GM19023 (cell line): ENCODE data around the gene LYL1.

ENCODE experiments used
- ATAC-seq: cut with Tn5 transposase; IDR thresholded peaks from one replicate; pipeline ENCODE4 v1.9.1; 2021; ENCODE audit warnings: mild to moderate bottlenecking, moderate library complexity; ENCODE audit not compliant: unreplicated experiment

Gene LYL1

DNA sequence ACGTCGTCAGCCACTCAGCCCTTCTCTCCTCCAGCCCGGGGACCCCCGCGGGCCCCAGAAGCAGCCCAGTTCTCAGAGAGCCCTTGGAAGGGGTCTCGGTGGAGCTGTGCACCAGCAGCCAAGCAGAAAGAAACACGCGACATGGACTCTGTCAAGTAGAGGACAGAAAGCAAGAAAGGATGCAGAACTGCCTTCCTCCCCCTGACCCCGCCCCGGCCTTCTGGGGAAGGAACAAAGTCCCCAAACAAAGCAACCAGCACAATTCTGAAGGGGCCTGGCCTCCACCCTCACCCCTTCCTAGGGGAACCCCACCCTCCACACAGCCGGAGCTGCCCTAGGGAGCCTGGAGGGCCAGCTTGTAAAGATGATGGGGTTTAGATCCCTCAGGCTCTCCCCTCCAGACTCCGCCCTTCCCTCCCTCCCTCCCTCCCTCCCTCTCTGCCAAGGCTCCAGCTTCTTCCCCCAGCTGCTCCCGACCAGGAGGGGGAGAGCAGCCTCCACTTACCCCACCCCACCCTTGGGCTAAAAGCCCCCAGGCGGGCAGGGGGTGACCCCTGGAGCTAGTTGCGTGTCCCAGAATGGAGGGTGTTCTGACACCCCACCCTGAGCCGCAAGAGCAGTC lies 7.8 kb downstream of the LYL1 start:
- no peak for ATAC-seq

DNA sequence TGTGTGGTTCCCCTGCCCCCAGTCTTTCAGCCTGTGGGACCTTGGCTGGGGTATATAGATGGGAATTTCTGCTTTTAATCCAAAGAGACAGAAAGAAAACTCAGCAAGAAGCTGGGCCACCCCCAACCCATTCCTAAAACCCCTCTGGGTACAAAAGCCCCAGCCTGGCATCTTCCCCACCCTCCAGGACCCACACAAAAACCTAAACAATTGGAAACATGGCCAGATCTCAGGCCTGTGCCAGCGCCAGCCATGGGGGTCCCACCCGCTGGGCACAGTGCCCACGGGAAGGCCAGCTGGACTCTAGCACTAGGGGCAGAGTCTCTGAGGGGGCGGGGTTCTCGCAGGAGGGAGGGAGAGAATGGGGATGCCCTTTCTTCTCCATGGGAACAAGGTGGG lies 8.6 kb downstream of the LYL1 start:
- ATAC-seq = no peak

DNA sequence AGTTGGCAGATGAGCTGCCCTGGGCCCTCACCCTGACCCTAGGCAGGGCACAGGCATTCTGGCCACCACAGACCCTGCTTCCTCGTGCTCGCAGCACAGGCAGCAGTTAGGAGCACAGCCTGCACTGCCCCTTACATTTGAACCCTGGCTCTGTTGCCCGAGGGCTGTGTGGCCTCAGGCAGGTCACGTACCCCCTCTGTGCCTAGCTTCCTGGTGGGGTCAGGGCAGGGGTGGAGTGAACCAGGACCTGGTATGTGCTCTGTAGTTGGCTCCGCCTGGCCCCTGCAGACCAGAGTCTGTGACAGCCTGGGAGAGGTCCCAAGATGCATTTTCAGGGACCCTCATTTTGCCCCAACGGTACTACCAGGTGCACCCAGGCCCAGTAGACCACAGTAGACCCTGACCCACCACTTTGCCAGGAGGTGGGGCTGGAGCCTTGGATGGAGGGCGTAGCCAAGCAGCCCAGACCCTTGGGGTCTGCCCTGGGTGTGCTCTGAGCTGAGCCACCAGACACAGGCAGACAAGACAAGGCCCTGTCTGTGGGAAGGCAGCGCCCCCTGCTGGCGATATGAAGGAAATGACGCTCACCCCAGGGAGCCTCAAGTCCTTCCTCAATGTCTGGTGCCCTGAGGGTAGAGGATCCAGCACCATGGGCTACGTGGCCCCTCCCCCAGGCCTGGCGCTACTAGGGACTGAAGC lies 9.1 kb downstream of the LYL1 start:
- ATAC-seq = no peak

DNA sequence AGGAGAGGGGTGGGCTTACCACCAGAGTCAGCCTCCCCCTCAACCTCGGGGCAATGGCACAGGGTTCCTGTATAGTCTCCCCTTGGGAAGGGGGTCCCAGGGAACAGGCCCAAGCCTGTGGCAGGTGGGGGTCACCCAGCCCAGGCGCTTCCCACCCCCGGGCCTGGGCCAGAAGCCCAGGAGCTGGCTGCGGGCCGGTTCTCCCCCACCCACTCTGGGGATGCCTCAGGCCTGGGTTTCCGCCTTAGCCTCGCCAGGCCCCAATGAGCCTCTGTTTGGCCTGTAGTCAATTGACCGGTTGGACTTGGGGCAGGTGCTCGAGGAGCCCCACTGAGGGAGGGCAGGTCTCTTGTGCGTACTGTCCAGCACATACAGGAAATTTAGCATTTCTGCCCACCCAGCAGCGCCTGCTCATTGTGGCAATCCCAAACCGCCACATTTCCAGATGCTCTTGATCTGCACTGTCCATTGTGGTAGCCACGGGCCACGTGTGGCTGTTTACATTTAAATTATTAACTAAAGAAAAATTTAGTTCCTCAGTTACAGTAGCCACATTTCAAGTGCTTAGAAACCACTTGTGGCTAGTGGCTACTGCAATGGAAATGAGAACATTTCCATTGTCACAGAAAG lies 9.9 kb downstream of the LYL1 start:
- ATAC-seq = no peak

DNA sequence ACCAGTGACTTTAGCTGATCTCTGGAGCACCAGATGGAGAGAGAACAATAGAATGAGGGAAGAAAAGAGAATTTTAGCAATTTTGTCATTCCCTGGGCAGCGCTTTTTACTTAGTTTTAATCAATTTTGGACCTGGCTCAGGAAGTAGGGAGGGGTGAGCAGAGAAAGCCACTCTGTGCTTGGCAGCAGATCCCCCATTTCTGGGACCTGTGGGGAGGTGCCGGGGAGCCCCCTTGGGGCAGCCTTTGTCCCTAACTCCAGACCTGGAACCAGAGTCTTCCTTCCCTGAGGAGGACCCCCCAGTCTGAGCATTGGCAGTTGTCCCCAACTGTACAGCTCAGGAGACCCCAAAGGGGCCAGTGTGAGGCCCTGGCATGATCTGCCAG lies 10.5 kb downstream of the LYL1 start:
- ATAC-seq = no peak

DNA sequence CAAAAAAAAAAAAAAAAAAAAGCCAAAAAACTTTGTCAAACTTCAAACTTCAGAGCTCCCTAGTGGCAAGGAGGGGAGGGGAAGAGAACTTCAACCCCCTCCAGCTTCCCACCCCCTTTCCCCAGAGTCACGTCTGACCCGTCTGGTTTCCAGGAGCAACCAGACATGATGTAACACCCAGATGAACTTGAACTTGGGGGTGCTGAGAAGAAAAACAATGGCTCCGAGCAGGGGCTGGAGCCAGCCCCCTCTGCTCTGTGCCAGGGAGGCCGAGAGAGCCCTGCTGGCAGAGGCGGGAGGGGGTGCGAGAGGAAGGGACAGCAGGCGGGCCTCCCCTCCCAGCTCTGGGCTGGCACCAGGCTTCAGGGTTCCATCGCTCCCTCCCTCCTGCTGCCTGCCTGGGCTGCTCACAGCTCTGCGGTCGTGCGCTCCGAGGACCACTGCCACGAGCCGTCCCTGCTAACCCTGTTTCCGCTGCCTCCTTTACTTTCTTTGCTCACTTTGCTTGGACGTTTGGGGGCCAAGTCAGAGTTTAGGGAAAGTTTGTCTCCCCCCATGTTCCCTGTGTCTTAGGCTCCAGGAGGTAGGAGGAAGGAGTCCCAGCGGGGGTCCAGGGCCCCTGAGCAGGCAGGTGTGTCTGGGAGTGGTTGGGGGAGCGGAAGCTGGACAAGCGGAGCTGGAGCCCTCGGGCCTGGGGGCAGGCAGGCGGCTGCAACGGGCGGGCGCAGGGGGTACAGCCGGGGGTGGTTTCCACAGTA lies 11.1 kb downstream of the LYL1 start:
- ATAC-seq = no peak

DNA sequence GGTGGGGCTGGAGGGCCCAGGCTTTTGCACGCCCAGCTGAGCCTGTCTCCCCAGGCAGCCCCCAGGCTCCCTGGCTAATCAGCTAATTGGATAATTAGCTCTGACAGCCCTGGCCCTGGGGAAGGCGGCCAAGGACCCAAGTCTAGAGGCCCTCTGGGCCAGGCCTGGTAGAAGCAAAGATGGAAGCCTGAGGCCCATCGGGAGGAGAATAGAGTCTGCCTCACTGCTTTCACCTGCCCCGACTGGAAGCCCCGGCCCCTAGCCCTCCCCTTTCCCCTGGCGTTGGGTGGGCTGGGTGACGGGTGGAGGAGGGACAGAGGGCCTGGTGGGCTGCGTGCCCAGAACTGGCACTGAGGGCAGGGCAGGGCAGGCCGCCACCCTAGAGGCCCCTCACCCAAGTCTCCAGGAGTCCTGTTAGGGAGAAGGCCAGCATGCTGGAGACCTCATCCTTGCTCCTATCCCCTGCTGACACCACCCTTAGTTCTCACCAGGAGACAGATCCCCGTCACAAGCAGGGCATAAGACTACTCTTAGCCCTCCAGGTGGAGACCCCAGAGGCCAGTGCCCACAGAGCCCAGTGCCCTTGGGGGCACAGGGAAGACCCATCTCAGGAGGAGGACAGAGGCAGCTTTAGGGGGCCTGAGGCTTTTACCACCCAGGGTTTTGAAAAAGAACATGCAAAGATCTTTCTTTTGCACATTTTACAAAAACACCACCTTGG lies 12.0 kb downstream of the LYL1 start:
- no peak for ATAC-seq

DNA sequence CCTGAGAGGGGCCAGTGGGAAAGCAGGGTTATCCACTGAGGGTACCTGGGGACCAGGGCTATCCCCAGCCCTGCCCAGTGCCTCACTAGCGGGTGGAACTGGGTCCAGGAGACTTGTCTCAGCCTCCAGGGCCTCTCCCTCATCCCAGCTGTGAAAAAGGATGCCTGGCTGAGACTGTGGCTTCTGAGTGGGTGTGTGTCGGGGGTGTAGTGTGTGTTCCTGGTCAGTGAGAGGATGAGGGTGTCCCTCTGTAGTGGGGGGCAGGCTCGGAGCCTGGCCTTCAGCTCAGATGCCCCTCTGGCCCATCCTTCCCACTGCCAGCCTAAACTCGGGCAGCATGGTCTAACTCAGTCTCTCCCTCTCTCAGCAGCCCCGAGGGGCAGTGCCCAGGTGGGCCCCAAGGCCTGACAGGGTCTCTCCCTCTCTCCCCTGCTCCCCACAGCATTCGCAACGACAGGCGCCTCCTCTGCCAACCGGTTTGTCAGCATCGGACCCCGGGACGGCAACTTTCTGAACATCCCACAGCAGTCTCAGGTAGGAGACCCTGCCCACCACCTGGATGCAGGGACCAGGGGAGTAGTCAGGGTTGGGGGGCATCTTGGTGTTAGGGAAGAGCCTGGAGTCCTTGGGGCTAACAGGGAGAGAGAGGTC lies 12.7 kb downstream of the LYL1 start:
- no peak for ATAC-seq

DNA sequence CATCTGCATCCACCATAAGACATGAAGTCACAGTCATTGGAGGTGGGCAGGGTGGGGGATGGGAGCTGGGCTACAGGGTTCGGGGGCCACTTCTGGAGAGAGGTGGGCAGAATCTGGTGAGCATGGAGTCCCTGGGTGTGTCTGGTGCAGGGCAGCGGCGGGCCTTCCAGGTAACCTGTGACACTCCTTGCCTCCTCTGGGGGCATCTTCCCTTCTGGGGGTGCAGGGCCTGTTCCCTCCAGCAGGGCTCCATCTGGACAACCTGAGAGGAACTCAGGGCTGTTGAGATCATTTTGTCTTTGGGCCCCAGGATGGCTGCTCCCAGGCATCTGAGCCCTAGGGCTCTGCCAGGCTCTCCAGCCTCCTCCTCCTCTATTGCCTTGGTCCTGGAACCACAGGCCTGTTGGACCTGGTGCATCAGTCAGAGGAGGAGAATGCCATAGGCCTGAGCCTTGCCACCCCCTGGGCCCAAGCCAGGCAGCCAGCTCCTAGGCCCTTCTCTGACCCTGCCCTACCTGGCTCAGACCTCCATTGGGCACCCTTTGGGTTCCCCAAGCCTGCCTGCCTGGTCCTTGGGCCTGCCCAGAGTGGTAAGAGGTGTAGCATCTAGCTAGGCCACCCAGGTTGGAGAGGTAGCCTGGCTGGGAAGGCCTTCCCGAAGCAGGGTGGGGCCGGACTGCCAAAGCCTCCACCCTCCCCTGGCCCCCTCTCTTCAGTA lies 13.4 kb downstream of the LYL1 start:
- ATAC-seq = no peak

DNA sequence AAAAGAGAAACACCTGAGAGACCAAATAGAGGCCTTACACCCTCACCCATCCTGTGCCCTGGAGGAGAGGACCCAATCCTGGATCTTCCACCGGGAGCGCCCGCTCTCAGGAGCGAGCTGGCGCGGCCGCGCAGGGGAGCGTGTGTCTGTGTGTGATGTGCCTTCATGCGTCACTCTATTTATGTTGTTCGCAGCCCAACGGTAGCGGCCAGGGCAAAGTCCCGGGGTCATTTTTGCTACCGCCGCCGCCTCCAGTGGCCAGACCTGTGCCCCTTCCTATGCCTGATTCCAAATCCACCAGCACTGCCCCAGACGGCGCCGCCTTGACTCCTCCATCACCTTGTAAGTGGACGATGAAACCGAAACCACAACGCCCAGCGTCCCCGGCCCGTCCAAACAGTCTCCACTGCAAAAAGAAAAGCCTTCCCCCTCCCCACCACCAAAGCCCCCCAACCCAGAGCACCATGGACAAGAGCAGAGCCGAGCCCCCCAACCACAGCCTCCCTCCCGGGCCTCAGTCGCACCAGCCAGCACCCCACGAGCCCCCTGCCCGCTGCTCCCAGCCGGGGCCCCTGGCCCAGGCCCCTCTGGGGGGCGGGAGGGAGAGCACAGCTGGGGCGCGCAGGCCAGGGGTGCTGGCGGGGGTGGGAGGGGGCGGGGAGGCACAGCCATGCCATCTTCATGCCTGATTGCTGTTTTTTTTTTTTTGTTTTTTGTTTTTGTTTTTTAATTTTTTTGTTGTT lies 14.7 kb downstream of the LYL1 start:
- no peak for ATAC-seq

DNA sequence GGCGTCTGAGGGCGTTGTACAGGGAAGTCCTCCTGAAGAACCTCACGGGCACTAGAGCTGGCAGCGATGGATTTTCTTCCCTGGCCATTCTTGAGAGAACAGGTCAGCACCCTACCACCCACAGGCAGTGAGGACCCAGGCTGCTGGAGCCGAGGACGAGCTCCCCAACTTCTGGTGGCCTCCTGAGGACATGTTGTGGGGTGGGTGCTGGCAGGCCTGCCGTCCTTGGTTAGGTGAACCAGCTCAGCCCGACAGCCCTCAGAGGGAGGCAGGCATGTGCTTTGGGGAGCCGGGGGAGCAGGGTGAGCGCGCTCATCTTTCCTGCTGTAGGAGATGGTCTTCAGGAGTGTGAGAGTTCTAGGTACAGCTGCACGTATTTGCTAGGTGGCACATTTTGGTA lies 15.4 kb downstream of the LYL1 start:
- no peak for ATAC-seq

DNA sequence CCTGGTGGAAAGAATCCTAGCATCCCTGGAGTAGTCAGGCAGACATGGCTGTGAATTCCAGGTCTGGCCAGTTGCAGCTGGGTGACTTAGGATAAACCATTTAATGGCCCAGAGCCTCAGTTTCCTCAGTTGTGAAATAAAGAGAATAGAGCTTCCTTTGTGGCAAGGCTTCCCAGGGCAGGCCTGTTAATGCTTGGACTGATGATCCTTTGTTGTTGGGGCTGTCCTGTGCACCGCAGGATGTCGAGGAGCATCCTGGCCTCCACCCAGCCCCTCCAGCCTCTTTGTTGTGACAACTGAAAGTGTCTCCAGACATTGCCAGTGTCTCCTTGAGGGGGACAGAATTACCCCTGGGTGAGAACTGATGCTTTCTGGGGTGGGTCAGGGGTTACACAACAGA lies 16.3 kb downstream of the LYL1 start:
- no peak for ATAC-seq

DNA sequence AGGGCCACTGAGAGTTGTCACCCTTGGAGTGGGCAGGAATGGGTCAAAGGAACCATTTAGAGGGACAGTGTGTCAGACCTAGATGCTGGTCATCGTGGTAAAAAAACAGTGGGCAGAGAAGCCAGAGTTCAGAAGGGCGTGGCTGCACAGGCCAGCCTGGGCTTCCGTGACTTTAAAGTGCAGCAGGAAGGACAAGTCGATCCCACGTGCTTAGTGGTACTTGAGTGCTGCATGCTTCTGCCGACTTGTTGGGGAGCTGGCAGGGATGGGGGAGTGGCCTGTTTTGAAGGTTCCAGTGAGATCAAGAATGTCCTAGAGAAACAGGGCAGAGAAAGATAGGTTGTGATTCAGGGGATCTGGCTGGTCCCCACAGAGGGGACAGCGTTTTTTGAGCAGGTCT lies 17.0 kb downstream of the LYL1 start:
- ATAC-seq = no peak

DNA sequence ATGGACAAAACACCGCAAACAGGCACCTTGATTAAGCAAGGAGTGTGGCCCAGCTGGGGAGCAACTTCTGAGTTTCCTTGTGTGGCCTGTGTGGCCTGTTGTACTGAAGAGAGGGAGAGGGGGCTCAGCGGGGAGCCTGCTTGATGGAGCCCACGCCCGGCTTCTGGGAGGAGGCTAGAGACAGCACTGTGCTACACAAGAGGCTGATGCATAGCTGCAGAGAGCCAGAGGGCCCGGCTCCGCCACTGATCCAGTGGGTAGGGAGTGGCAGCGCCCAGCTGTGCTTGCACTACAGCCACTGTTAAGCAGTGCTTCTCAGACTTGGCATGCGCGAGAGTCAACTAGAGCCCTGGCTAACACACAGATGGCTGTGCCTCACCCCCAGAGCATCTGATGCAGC lies 19.0 kb downstream of the LYL1 start:
- ATAC-seq = no peak

DNA sequence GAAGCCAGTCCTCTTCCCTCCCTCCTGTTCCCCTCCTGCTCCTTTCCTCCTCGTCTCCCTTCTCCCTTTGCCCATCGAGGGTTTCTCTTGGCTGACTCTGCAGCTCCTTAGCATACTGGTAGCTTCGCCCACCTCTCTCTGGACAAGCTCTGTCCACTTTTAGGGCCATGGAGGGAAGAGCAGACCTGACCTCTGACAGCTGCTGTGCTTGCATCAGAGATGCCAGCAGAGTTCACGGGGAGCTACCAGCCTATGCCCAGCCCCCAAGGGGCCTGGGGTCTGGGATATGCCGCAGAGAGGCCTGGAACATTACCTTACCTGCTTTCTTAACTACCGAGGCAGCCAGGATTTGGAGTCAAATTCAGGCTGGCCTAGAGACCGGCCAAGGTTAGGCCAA lies 19.7 kb downstream of the LYL1 start:
- ATAC-seq = no peak

DNA sequence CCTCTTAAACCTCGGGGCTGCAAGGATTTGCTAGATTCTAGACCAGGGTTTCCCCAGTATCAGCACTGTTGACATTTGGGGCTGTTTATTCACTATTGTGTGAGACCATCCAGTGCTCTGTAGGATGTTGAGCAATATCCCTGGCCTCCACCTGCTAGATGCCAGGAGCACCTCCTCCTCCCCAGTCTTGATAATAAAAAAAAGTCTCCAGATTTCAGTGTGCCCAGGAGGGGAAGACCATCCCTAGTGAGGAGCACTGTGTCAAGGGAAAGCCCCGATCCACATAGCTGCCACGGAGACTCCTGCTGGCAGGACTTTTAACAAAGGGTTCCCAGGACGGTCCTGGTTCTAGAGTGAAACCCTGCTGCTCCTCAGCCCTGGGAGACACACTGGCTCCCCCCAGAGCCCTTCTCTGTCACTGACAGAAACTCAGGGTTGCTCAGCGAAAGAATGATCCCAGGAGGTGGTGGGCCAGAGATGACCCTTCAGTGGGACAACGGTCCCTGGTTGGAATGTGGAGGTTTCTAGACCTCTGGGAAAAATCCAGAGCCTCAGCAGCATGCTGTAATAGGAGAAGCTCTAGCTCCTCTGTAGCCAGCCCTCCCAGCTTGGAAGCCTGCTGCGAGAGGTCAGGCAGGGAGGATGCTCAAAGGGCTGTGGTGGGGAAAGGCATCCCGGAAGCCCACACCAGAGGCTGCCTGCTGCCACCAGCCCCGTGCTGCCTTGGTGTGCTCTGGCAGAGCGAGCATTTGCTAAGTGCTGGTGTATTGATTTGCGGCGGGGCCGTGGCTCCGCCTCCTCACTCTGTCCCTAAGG lies 20.3 kb downstream of the LYL1 start:
- no peak for ATAC-seq

DNA sequence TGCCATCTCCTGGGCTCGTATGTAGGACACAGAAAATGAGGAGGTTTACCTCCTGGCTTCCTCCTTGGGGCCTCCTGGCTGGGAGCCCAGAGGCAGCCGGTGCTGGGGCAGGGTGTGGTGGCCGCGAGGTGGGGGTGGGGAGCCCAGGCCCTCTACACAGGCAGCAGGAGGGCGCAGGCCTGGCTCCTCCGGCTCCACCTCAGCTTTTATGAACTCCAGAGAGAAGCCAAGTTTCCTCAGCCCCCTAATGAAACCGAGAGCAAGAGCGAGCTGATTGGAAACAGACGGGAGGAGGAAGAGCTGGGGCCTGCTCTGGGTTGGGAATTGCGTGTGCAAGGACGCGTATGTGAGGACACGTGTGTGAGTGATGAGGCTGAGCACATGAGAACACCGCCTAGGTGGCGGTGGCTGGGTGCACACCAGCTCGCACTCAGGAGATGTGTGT lies 23.1 kb downstream of the LYL1 start:
- no peak for ATAC-seq

DNA sequence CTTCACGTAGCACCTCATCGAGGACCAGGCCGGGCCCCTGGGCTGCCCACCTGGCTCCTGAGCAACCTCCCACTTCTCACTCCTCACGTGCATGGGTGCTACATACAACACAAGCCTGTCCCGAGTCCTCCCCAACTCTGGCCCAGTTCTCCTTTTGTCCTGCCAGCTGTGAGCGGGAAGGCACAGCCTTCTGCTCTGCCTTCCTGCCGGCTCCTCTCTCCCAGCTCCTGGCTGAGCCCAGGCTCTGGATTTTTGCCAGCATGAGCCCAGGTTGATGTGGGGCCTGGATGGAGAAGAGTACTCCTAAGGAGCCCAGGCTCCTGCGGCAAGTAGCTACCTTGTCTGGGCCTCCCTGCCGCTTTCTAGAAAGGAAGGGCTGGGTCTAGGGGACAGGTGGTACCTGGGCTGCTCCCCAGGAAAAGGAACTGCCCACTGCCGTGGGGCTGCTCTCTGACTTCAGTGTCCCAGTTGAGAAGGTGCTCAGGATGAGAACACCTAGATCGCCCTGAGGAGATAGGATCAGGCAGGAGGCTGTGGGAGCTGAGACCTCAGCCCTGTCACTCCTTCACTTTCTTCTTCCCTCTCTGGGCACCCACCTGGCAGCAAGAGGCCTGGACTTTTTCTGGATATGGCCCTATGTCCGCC lies 23.6 kb downstream of the LYL1 start:
- ATAC-seq = no peak
